HepG2 (cell line): Measurements from ENCODE around the gene GSX1. TPM values are rescaled to one million over a fixed set of nuclear protein-coding genes. Genes with fewer than 3 reads are reported as not detected.

Source experiments
- BCL6 ChIP-seq: IDR thresholded peaks from 2 replicates; pipeline ENCODE4 v1.6.1; 2016; ENCODE audit warnings: missing genetic modification reagents, missing compliant biosample characterization
- DDIT3 ChIP-seq: sonication (generic); formaldehyde crosslinking; IDR thresholded peaks from 2 replicates; pipeline ENCODE4 v1.4.0; 2020; ENCODE audit warnings: mild to moderate bottlenecking, missing genetic modification reagents
- FOXA1 ChIP-seq, 2 experiments: fragments of 450-650 bp in 1 of 2; sonication (generic) in 1 of 2; formaldehyde crosslinking in 1 of 2; IDR thresholded peaks; 2 replicates each; pipeline versions ENCODE4 v1.4.0 to v1.6.1; 2016 to 2020; ENCODE audit warnings: missing genetic modification reagents in 1 of 2
- FOXA3 ChIP-seq: IDR thresholded peaks from 2 replicates; pipeline ENCODE4 v1.6.1; 2016; ENCODE audit warnings: missing genetic modification reagents, missing compliant biosample characterization
- HDAC6 ChIP-seq: fragments of 200-600 bp; sonication (generic); IDR thresholded peaks from 2 replicates; pipeline ENCODE4 v1.7.0; 2017; ENCODE audit warnings: mild to moderate bottlenecking, antibody characterized with exemption, low read length, low read depth
- MAFK ChIP-seq, 2 experiments: IDR thresholded peaks in 1 of 2; conservative IDR thresholded peaks in 1 of 2; 2 replicates each; pipeline ENCODE4 v1.6.1; 2011; ENCODE audit warnings: improper control_type of control experiment in 2 of 2, low read length in 2 of 2
- MYNN ChIP-seq: sonication (generic); formaldehyde crosslinking; IDR thresholded peaks from 2 replicates; pipeline ENCODE4 v1.4.0; 2020; ENCODE audit warnings: mild to moderate bottlenecking, low read depth, missing genetic modification reagents
- NKX3-1 ChIP-seq: sonication (generic); formaldehyde crosslinking; IDR thresholded peaks from 2 replicates; pipeline ENCODE4 v1.5.0; 2020; ENCODE audit warnings: missing genetic modification reagents
- PRDM10 ChIP-seq: sonication (generic); formaldehyde crosslinking; IDR thresholded peaks from 2 replicates; pipeline ENCODE4 v1.4.0; 2020; ENCODE audit warnings: low read depth, missing genetic modification reagents
- PRPF4 ChIP-seq: fragments of 200-400 bp; formaldehyde crosslinking; IDR thresholded peaks from 2 replicates; pipeline ENCODE4 v1.6.1; 2016; ENCODE audit warnings: low read length, low read depth; ENCODE audit not compliant: poor library complexity, severe bottlenecking
- SMC3 ChIP-seq: IDR thresholded peaks from 2 replicates; pipeline ENCODE4 v1.6.1; 2011; ENCODE audit warnings: low read length, improper control_type of control experiment
- TOPORS ChIP-seq: sonication (generic); formaldehyde crosslinking; IDR thresholded peaks from 2 replicates; pipeline ENCODE4 v1.8.0; 2023; ENCODE audit warnings: mild to moderate bottlenecking, missing genetic modification reagents
- ZBTB21 ChIP-seq: sonication (generic); formaldehyde crosslinking; IDR thresholded peaks from 2 replicates; pipeline ENCODE4 v1.4.0; 2020; ENCODE audit warnings: missing genetic modification reagents
- ZFP37 ChIP-seq: sonication (generic); formaldehyde crosslinking; IDR thresholded peaks from 2 replicates; pipeline ENCODE4 v1.4.0; 2020; ENCODE audit warnings: missing genetic modification reagents, borderline replicate concordance
- ZMYM4 ChIP-seq: sonication (generic); formaldehyde crosslinking; IDR thresholded peaks from 2 replicates; pipeline ENCODE4 v1.8.1; 2023; ENCODE audit warnings: mild to moderate bottlenecking, missing genetic modification reagents
- ZNF10 ChIP-seq: sonication (generic); formaldehyde crosslinking; IDR thresholded peaks from 2 replicates; pipeline ENCODE4 v1.4.0; 2020; ENCODE audit warnings: mild to moderate bottlenecking, low read depth, missing genetic modification reagents, borderline replicate concordance
- ZNF138 ChIP-seq: sonication (generic); formaldehyde crosslinking; IDR thresholded peaks from 2 replicates; pipeline ENCODE4 v1.5.0; 2020; ENCODE audit warnings: mild to moderate bottlenecking, low read depth, missing genetic modification reagents
- ZNF20 ChIP-seq: sonication (generic); formaldehyde crosslinking; IDR thresholded peaks from 2 replicates; pipeline ENCODE4 v1.4.0; 2020; ENCODE audit warnings: mild to moderate bottlenecking, moderate library complexity, missing genetic modification reagents
- ZNF382 ChIP-seq: sonication (generic); formaldehyde crosslinking; IDR thresholded peaks from 2 replicates; pipeline ENCODE4 v1.5.0; 2020; ENCODE audit warnings: missing genetic modification reagents, mild to moderate bottlenecking, borderline replicate concordance
- ZNF589 ChIP-seq: sonication (generic); formaldehyde crosslinking; conservative IDR thresholded peaks from 2 replicates; pipeline ENCODE4 v1.8.0; 2022; ENCODE audit warnings: mild to moderate bottlenecking, moderate library complexity, missing genetic modification reagents
- polyA plus RNA-seq, 8 experiments: library from polyadenylated mRNA; depleted of rRNA in 3 of 8; stranded (reverse) in 7 of 8; unstranded in 1 of 8; fragments of >200 nt; fragmentation: Illumina TruSeq in 4 of 8; extraction: Trizol in 4 of 8; gene quantifications; 2 replicates each; pipeline versions ENCODE4 v1.2.1 to v1.2.3, GENCODE V29; 2011 to 2016; ENCODE audit warnings: low read depth in 4 of 8, missing spikeins in 1 of 8, mixed read lengths in 1 of 8; ENCODE audit not compliant: insufficient read depth in 1 of 8
- total RNA-seq, 5 experiments: library from RNA; depleted of rRNA; stranded (reverse); fragments of >200 nt; fragmentation: Illumina TruSeq; extraction: Trizol; gene quantifications; 2 replicates each; pipeline ENCODE4 v1.2.3, GENCODE V29; 2016; ENCODE audit warnings: low read depth in 1 of 5
- TF ChIP-seq, protein P1 (sequence below): sonication (generic); formaldehyde crosslinking; conservative IDR thresholded peaks from 2 replicates; pipeline ENCODE4 v1.4.0; 2020; ENCODE audit warnings: missing genetic modification reagents
- TF ChIP-seq, protein P2 (sequence below): sonication (generic); formaldehyde crosslinking; IDR thresholded peaks from 2 replicates; pipeline ENCODE4 v1.4.0; 2020; ENCODE audit warnings: mild to moderate bottlenecking, missing genetic modification reagents

Gene GSX1
- total and polyA plus RNA-seq, 2 of the 13 experiments (the other 11 are each of a cell fraction or from before 2014, with no cell fraction given) = not detected

DNA sequence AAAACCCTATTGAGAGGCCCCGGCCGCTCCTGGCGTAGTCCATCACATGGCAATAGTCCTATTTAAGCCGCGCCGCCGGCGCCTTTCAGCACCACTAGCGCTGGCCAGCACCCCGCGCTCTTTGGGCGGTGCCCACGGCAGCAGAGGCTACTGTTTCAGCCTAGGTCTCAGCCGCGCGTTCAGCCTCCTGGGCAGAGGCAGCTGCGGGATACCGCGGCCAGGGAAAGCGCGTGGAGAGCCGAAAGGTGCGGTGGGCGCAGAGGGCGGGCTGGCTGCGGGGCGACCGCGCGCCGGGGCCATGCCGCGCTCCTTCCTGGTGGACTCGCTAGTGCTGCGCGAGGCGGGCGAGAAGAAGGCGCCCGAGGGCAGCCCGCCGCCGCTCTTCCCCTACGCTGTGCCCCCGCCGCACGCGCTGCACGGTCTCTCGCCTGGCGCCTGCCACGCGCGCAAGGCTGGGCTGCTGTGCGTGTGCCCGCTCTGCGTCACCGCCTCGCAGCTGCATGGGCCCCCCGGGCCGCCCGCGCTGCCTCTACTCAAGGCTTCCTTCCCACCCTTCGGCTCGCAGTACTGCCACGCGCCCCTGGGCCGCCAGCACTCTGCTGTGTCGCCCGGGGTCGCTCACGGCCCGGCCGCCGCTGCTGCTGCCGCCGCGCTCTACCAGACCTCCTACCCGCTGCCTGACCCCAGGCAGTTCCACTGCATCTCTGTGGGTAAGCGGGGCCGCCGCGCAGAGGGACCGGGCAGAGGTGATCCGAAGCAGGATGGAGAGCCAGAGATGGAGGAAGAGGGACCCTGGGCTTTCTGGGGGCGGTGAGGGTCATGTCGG is at the start of gene GSX1 (continued):
- TF ChIP-seq PRDM10 (CRISPR knock-in tag) (no peak), SMC3 (no peak), DDIT3 (CRISPR knock-in tag) (no peak), ZNF20 (CRISPR knock-in tag) (no peak), HDAC6 (no peak), TOPORS (no peak), ZNF589 (CRISPR knock-in tag) (0 out of 2 replicates have a peak, but pooled peaks have one; percentile 40), NKX3-1 (no peak), ZMYM4 (CRISPR knock-in tag) (no peak), ZNF138 (CRISPR knock-in tag) (no peak), MYNN (CRISPR knock-in tag) (no peak), MAFK (conservative IDR thresholded peaks at IDR 0.05 in 1 of 2, IDR thresholded peaks at IDR 0.05 in 1 of 2; ENCODE audit: low read length in 2 of 2) (no peak), BCL6 (CRISPR knock-in tag) (no peak), FOXA1 (IDR thresholded peaks at IDR 0.05) (no peak), FOXA1 (CRISPR knock-in tag; IDR thresholded peaks at IDR 0.05) (no peak), FOXA3 (CRISPR knock-in tag) (no peak), ZFP37 (CRISPR knock-in tag) (no peak), ZNF10 (CRISPR knock-in tag) (no peak), PRPF4 (no peak), ZNF382 (CRISPR knock-in tag) (no peak), ZBTB21 (CRISPR knock-in tag) (no peak)
- TF ChIP-seq, protein P1, sequence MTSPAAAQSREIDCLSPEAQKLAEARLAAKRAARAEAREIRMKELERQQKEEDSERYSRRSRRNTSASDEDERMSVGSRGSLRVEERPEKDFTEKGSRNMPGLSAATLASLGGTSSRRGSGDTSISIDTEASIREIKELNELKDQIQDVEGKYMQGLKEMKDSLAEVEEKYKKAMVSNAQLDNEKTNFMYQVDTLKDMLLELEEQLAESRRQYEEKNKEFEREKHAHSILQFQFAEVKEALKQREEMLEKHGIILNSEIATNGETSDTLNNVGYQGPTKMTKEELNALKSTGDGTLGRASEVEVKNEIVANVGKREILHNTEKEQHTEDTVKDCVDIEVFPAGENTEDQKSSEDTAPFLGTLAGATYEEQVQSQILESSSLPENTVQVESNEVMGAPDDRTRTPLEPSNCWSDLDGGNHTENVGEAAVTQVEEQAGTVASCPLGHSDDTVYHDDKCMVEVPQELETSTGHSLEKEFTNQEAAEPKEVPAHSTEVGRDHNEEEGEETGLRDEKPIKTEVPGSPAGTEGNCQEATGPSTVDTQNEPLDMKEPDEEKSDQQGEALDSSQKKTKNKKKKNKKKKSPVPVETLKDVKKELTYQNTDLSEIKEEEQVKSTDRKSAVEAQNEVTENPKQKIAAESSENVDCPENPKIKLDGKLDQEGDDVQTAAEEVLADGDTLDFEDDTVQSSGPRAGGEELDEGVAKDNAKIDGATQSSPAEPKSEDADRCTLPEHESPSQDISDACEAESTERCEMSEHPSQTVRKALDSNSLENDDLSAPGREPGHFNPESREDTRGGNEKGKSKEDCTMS (CRISPR knock-in tag) = no peak
- TF ChIP-seq, protein P2, sequence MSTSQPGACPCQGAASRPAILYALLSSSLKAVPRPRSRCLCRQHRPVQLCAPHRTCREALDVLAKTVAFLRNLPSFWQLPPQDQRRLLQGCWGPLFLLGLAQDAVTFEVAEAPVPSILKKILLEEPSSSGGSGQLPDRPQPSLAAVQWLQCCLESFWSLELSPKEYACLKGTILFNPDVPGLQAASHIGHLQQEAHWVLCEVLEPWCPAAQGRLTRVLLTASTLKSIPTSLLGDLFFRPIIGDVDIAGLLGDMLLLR (CRISPR knock-in tag) = no peak
